ENCODE results near the gene MIPEP. TPM values are rescaled to one million over a fixed set of nuclear protein-coding genes. Genes with fewer than 3 reads are reported as not detected.
"Not testable (repeated sequence)": the region's sequence is repeated elsewhere in the genome, so short reads cannot be mapped to it uniquely, and the experiment has no call there.

The MIPEP gene
- total RNA-seq, 2 experiments from 2014 or later: 3.9 to 4.8 TPM

GRCh38 chr13:23763318-23763717 lies 125.9 kb downstream of the MIPEP start:
- Mint-ChIP-seq H3K9me3 (no peaks in the 10 kb centered on the region), H3K27ac (no peak overlapping the region), H3K4me3 (no peak overlapping the region), H3K36me3 (ENCODE audit: low read depth) (no peaks in the 10 kb centered on the region), H3K4me1 (ENCODE audit: low read depth) (no peaks in the 10 kb centered on the region), H3K27me3 (no peaks in the 10 kb centered on the region)
- Histone ChIP-seq H3K4me3 (ENCODE audit: low read length) (no peak overlapping the region), H3K36me3 (ENCODE audit: insufficient read depth, low read length) (no peaks in the 10 kb centered on the region), H3K27ac (ENCODE audit: low read depth in 1 of 2, low read length in 2 of 2) (no peak overlapping the region), H3K9me3 (ENCODE audit: control insufficient read depth in 1 of 2, insufficient read depth in 1 of 2, low read length in 2 of 2) (no peaks in the 10 kb centered on the region), H3K27me3 (ENCODE audit: control insufficient read depth in 1 of 2, insufficient read depth in 2 of 2, low read length in 2 of 2) (no peaks in the 10 kb centered on the region), H3K4me1 (ENCODE audit: insufficient read depth, low read length) (no peaks in the 10 kb centered on the region)
- intact Hi-C loops (cut with DNase I, micrococcal nuclease): no loop called here
- TF ChIP-seq, protein P1, sequence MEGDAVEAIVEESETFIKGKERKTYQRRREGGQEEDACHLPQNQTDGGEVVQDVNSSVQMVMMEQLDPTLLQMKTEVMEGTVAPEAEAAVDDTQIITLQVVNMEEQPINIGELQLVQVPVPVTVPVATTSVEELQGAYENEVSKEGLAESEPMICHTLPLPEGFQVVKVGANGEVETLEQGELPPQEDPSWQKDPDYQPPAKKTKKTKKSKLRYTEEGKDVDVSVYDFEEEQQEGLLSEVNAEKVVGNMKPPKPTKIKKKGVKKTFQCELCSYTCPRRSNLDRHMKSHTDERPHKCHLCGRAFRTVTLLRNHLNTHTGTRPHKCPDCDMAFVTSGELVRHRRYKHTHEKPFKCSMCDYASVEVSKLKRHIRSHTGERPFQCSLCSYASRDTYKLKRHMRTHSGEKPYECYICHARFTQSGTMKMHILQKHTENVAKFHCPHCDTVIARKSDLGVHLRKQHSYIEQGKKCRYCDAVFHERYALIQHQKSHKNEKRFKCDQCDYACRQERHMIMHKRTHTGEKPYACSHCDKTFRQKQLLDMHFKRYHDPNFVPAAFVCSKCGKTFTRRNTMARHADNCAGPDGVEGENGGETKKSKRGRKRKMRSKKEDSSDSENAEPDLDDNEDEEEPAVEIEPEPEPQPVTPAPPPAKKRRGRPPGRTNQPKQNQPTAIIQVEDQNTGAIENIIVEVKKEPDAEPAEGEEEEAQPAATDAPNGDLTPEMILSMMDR (IDR thresholded peaks at IDR 0.05): no peak
- DNase-seq (no peak), ATAC-seq (ENCODE audit: poor library complexity) (no peak)
- CTCF ChIA-PET: no interaction called here
- POLR2A ChIA-PET: no interaction called here

- H3K27me3 ChIP-seq (ENCODE audit: control insufficient read depth in 1 of 2, insufficient read depth in 2 of 2, low read length in 2 of 2); H3K27ac ChIP-seq (ENCODE audit: low read depth in 1 of 2, low read length in 2 of 2); H3K36me3 Mint-ChIP-seq (ENCODE audit: low read depth); H3K4me3 Mint-ChIP-seq; POLR2A ChIA-PET; ATAC-seq (ENCODE audit: poor library complexity); H3K36me3 ChIP-seq (ENCODE audit: insufficient read depth, low read length); H3K4me1 Mint-ChIP-seq (ENCODE audit: low read depth); CTCF ChIA-PET; H3K4me3 ChIP-seq (ENCODE audit: low read length); H3K9me3 Mint-ChIP-seq; DNase-seq; H3K27me3 Mint-ChIP-seq; H3K9me3 ChIP-seq (ENCODE audit: control insufficient read depth in 1 of 2, insufficient read depth in 1 of 2, low read length in 2 of 2); H3K27ac Mint-ChIP-seq; H3K4me1 ChIP-seq (ENCODE audit: insufficient read depth, low read length); intact Hi-C loops (cut with DNase I, micrococcal nuclease): not testable (repeated sequence)
Observed at GRCh38 chr13:23761760-23762159, 127.4 kb downstream of the MIPEP start.

- no peak overlapping the region for H3K4me3 ChIP-seq (ENCODE audit: low read length)
- intact Hi-C loops (cut with DNase I, micrococcal nuclease): no loop called here
- no peaks in the 10 kb centered on the region for H3K27me3 Mint-ChIP-seq
- no peaks in the 10 kb centered on the region for H3K27me3 ChIP-seq (ENCODE audit: control insufficient read depth in 1 of 2, insufficient read depth in 2 of 2, low read length in 2 of 2)
- ChIA-PET POLR2A (no interaction called here), CTCF (interaction anchor here (0.6 kb wide), 1 partner anchor 93 kb away, joined by 3 read pairs; no protein-coding TSS in a partner anchor)
- H3K4me1 ChIP-seq (ENCODE audit: insufficient read depth, low read length): peaks cover 3% of the 10 kb centered on the region
- H3K27ac ChIP-seq (ENCODE audit: low read depth in 1 of 2, low read length in 2 of 2): no peak overlapping the region
- H3K36me3 Mint-ChIP-seq (ENCODE audit: low read depth): peaks cover 4% of the 10 kb centered on the region
- no peak overlapping the region for H3K27ac Mint-ChIP-seq
- no peaks in the 10 kb centered on the region for H3K36me3 ChIP-seq (ENCODE audit: insufficient read depth, low read length)
- TF ChIP-seq, protein P1 (IDR thresholded peaks at IDR 0.05): no peak
- no peak overlapping the region for H3K4me3 Mint-ChIP-seq
- peaks cover 4% of the 10 kb centered on the region for H3K4me1 Mint-ChIP-seq (ENCODE audit: low read depth)
- no peaks in the 10 kb centered on the region for H3K9me3 ChIP-seq (ENCODE audit: control insufficient read depth in 1 of 2, insufficient read depth in 1 of 2, low read length in 2 of 2)
- no peak for ATAC-seq (ENCODE audit: poor library complexity)
- no peak for DNase-seq
- no peaks in the 10 kb centered on the region for H3K9me3 Mint-ChIP-seq
Observed at GRCh38 chr13:23760000-23760399, 129.2 kb downstream of the MIPEP start.

DNA sequence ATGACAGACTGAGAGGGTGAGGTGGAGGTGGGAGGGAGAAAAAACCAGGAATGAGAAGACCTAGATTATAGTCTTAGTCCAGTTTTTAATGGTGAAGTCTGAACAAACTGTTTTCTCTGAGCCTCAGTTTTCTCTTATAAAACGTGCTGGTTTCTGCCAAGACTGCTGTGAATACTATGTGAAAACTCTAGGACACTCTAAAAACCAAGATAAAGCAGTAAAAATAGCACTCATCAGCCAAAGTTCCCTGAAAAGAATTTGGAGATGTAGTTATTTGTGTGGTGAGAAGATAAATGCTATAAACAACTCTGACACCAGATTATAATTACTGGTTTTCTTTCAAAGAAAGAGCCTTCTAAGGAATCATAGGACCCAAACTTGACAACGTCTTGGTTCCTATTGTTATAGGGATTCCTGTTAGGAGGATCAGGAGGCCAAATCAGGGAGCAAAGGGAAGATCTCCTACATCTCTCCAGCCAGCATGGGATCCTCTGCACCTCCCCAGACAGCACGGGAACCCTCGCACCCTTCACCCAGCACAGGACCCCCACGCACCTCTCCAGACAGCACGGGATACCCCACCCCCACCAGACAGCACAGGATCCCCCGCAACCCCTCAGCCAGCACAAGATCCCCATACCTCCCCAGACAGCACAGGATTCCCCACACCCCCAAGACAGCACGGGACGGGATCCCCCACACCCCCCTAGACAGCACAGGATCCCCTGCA lies 130.2 kb downstream of the MIPEP start:
- TF ChIP-seq, protein P1 (IDR thresholded peaks at IDR 0.05): no peak
- Histone ChIP-seq H3K27ac (ENCODE audit: low read depth in 1 of 2, low read length in 2 of 2) (no peak overlapping the region), H3K4me1 (ENCODE audit: insufficient read depth, low read length) (peaks cover 3% of the 10 kb centered on the region), H3K4me3 (ENCODE audit: low read length) (no peak overlapping the region), H3K9me3 (ENCODE audit: control insufficient read depth in 1 of 2, insufficient read depth in 1 of 2, low read length in 2 of 2) (no peaks in the 10 kb centered on the region), H3K36me3 (ENCODE audit: insufficient read depth, low read length) (no peaks in the 10 kb centered on the region), H3K27me3 (ENCODE audit: control insufficient read depth in 1 of 2, insufficient read depth in 2 of 2, low read length in 2 of 2) (no peaks in the 10 kb centered on the region)
- Mint-ChIP-seq H3K4me1 (ENCODE audit: low read depth) (peaks cover 14% of the 10 kb centered on the region), H3K9me3 (no peaks in the 10 kb centered on the region), H3K4me3 (no peak overlapping the region), H3K27ac (no peak overlapping the region), H3K36me3 (ENCODE audit: low read depth) (peaks cover 7% of the 10 kb centered on the region), H3K27me3 (no peaks in the 10 kb centered on the region)
- CTCF ChIA-PET: no interaction called here
- intact Hi-C loops (cut with DNase I, micrococcal nuclease): no loop called here
- DNase-seq (no peak), ATAC-seq (ENCODE audit: poor library complexity) (no peak)
- POLR2A ChIA-PET: no interaction called here
